Keratinocyte (primary cell): ENCODE results near the gene PDE6A. TPM values are rescaled to one million over a fixed set of nuclear protein-coding genes. Genes with fewer than 3 reads are reported as not detected.

ENCODE experiments used
- DNase-seq: peaks from one replicate; pipeline ENCODE4 v3.0.0-alpha.2; 2011; ENCODE audit warnings: low read depth, missing footprints, low spot score
- FAIRE-seq: peaks from 2 replicates; lab custom pipeline; 2011; peaks lifted over from hg19 to GRCh38; lab: Jason Lieb, UNC
- H2AFZ ChIP-seq: 2 replicates; pipeline ENCODE4 v1.6.0; 2012; ENCODE audit warnings: low read length, control low read depth, inconsistent platforms; ENCODE audit not compliant: control insufficient read depth
- H3K27ac ChIP-seq: 2 replicates; pipeline ENCODE4 v1.5.1; 2011; ENCODE audit warnings: low read length; ENCODE audit not compliant: control insufficient read depth, insufficient read depth
- H3K27me3 ChIP-seq: 3 replicates; pipeline ENCODE4 v1.6.0; 2011; ENCODE audit warnings: low read length; ENCODE audit not compliant: control insufficient read depth, insufficient read depth; ENCODE audit errors: extremely low read depth
- H3K36me3 ChIP-seq, 2 experiments: 2 replicates in 1 of 2; 3 replicates in 1 of 2; pipeline ENCODE4 v1.5.1; 2011; ENCODE audit warnings: low read length in 2 of 2, mild to moderate bottlenecking in 1 of 2; ENCODE audit not compliant: control insufficient read depth in 2 of 2, insufficient read depth in 2 of 2; ENCODE audit errors: extremely low read depth in 1 of 2
- H3K4me1 ChIP-seq: 3 replicates; pipeline ENCODE4 v1.5.1; 2011; ENCODE audit warnings: low read length; ENCODE audit not compliant: control insufficient read depth, insufficient read depth; ENCODE audit errors: extremely low read depth
- H3K4me2 ChIP-seq: 3 replicates; pipeline ENCODE4 v1.6.0; 2011; ENCODE audit warnings: low read depth, low read length; ENCODE audit not compliant: control insufficient read depth, insufficient read depth; ENCODE audit errors: extremely low read depth
- H3K4me3 ChIP-seq, 3 experiments: fragments of 200-600 bp in 1 of 3; sonication (generic) in 1 of 3; 2 replicates in 2 of 3; 3 replicates in 1 of 3; pipeline ENCODE4 v1.5.1; 2011 to 2016; ENCODE audit warnings: low read length in 3 of 3, mild to moderate bottlenecking in 3 of 3, control low read depth in 2 of 3, inconsistent platforms in 1 of 3, low read depth in 1 of 3, mixed read lengths in 1 of 3, mixed run types in 1 of 3, moderate library complexity in 1 of 3; ENCODE audit not compliant: control insufficient read depth in 2 of 3, insufficient read depth in 2 of 3; ENCODE audit errors: extremely low read depth in 1 of 3
- H3K79me2 ChIP-seq: 2 replicates; pipeline ENCODE4 v1.6.0; 2012; ENCODE audit warnings: low read length; ENCODE audit not compliant: control insufficient read depth, insufficient read depth
- H3K9ac ChIP-seq: 3 replicates; pipeline ENCODE4 v1.6.0; 2011; ENCODE audit warnings: low read length; ENCODE audit not compliant: control insufficient read depth, insufficient read depth; ENCODE audit errors: extremely low read depth
- H3K9me1 ChIP-seq: 3 replicates; pipeline ENCODE4 v1.6.0; 2011; ENCODE audit warnings: low read length; ENCODE audit not compliant: control insufficient read depth, insufficient read depth; ENCODE audit errors: extremely low read depth
- H3K9me3 ChIP-seq: 2 replicates; pipeline ENCODE4 v1.5.1; 2012; ENCODE audit warnings: low read depth, low read length; ENCODE audit not compliant: control insufficient read depth
- H4K20me1 ChIP-seq: 3 replicates; pipeline ENCODE4 v1.6.0; 2011; ENCODE audit warnings: low read length; ENCODE audit not compliant: control insufficient read depth, insufficient read depth; ENCODE audit errors: extremely low read depth
- EZH2 ChIP-seq: IDR thresholded peaks from one replicate; pipeline ENCODE4 v1.6.1; 2012; ENCODE audit warnings: inconsistent platforms, mild to moderate bottlenecking, low read length, moderate library complexity
- dilution Hi-C: fragments of 300-500 bp; cut with MboI; formaldehyde crosslinking; loops from one replicate; pipeline ENCODE4 v1.7.0; 2020; ENCODE audit warnings: low sequenced_read_pairs; ENCODE audit not compliant: extremely low pct_ligation_motif_present
- polyA plus RNA-seq, 5 experiments: library from polyadenylated mRNA; depleted of rRNA in 3 of 5; stranded (reverse) in 3 of 5; stranded (forward) in 1 of 5; unstranded in 1 of 5; fragments of >200 nt; gene quantifications; 1 replicate in 1 of 5; 2 replicates in 3 of 5; 3 replicates in 1 of 5; pipeline versions ENCODE4 v1.2.1 to v1.2.3, GENCODE V29; 2011 to 2012; ENCODE audit warnings: missing spikeins in 2 of 5, low read depth in 1 of 5, low replicate concordance in 1 of 5
- TF ChIP-seq, protein P1 (sequence below), 3 experiments: IDR thresholded peaks in 1 of 3; conservative IDR thresholded peaks in 1 of 3; optimal IDR thresholded peaks in 1 of 3; 2 replicates in 2 of 3; 3 replicates in 1 of 3; pipeline versions ENCODE3 to v1.5.1; 2011; ENCODE audit warnings: low read length in 3 of 3, mild to moderate bottlenecking in 3 of 3, moderate library complexity in 2 of 3, control low read depth in 1 of 3, inconsistent platforms in 1 of 3; ENCODE audit not compliant: insufficient read depth in 2 of 3; ENCODE audit errors: extremely low read depth in 1 of 3

Gene PDE6A
- polyA plus RNA-seq, 1 donor (not counting 4 experiments of a cell fraction or from before 2014, with no cell fraction given): 0.03 TPM

DNA sequence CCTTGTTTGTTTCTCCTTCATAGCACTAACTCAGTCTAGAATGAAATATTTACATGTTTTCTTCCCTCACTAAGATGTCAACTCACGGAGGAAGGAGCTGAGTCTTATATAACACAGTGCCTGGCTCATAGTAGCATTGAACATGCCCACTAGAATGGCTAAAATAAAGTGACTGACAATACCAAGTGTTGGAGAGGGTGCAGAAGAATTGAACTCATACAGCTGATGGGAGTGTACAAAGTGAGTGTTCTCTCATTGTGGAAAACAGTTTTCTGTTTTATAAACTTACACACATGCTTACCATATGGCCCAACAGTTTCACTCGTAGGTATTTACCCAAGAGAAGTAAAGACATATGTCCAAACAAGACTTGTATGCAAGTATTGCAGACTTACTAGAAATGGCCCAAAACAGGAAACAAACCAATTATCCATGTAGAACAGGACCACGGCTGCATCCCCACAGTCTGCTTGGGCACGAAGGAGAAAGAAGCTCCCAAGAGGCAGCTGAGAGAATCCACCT, 127.0 kb downstream of the PDE6A start:
- dilution Hi-C loops: no loop called here
- Histone ChIP-seq H3K4me1 (peaks cover 9% of the 10 kb centered on the region), H4K20me1 (no peaks in the 10 kb centered on the region), H3K4me3 (no peak overlapping the region), H3K27ac (no peak overlapping the region), H3K36me3 (no peaks in the 10 kb centered on the region), H3K9ac (no peak overlapping the region), H3K9me1 (no peaks in the 10 kb centered on the region), H2AFZ (no peak overlapping the region), H3K79me2 (no peaks in the 10 kb centered on the region), H3K27me3 (no peaks in the 10 kb centered on the region), H3K9me3 (no peaks in the 10 kb centered on the region), H3K4me2 (no peak overlapping the region)
- TF ChIP-seq EZH2: no peak
- TF ChIP-seq, protein P1, sequence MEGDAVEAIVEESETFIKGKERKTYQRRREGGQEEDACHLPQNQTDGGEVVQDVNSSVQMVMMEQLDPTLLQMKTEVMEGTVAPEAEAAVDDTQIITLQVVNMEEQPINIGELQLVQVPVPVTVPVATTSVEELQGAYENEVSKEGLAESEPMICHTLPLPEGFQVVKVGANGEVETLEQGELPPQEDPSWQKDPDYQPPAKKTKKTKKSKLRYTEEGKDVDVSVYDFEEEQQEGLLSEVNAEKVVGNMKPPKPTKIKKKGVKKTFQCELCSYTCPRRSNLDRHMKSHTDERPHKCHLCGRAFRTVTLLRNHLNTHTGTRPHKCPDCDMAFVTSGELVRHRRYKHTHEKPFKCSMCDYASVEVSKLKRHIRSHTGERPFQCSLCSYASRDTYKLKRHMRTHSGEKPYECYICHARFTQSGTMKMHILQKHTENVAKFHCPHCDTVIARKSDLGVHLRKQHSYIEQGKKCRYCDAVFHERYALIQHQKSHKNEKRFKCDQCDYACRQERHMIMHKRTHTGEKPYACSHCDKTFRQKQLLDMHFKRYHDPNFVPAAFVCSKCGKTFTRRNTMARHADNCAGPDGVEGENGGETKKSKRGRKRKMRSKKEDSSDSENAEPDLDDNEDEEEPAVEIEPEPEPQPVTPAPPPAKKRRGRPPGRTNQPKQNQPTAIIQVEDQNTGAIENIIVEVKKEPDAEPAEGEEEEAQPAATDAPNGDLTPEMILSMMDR (optimal IDR thresholded peaks at IDR 0.05 in 1 of 3, IDR thresholded peaks at IDR 0.05 in 1 of 3, conservative IDR thresholded peaks at IDR 0.05 in 1 of 3; ENCODE audit: extremely low read depth in 1 of 3, insufficient read depth in 2 of 3, low read length in 3 of 3): no peak
- DNase-seq (no peak), FAIRE-seq (no peak)

DNA sequence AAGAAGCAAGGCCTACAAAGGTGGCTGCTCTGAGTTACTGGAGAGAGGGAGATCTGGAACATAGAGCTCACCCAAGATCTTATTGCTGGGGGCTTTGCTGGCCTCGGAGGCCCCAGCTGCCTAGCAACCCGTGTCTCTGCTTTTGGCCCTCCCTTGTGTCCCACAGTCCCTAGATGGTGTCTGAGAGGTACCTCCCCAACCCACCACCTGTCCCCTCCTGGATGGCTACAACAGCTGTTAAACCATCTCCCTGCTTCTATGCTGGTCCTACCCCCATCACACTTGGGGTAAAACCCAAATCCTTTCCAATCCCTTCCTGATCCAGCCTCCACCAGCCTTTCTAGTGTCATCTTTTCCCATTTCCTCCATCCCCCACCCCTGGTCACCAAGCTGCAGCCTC, 127.9 kb downstream of the PDE6A start:
- no peak for TF ChIP-seq EZH2
- TF ChIP-seq, protein P1 (optimal IDR thresholded peaks at IDR 0.05 in 1 of 3, IDR thresholded peaks at IDR 0.05 in 1 of 3, conservative IDR thresholded peaks at IDR 0.05 in 1 of 3; ENCODE audit: extremely low read depth in 1 of 3, insufficient read depth in 2 of 3, low read length in 3 of 3): no peak
- no peak for FAIRE-seq

More for the DNA sequence above, 127.9 kb downstream of the PDE6A start:
- Histone ChIP-seq H3K36me3 (no peaks in the 10 kb centered on the region), H4K20me1 (no peaks in the 10 kb centered on the region), H3K4me1 (peaks cover 9% of the 10 kb centered on the region), H3K4me2 (no peak overlapping the region), H3K9me1 (no peaks in the 10 kb centered on the region), H3K4me3 (no peak overlapping the region), H2AFZ (no peak overlapping the region), H3K79me2 (no peaks in the 10 kb centered on the region), H3K9me3 (no peaks in the 10 kb centered on the region), H3K27ac (no peak overlapping the region), H3K27me3 (no peaks in the 10 kb centered on the region), H3K9ac (no peak overlapping the region)
- dilution Hi-C loops: no loop called here
- no peak for DNase-seq
